PC-9 (cell line): ENCODE measurements around the gene TNFSF13B. TPM values are rescaled to one million over a fixed set of nuclear protein-coding genes. Genes with fewer than 3 reads are reported as not detected.

Source experiments
- BruUV-seq: library from RNA; stranded (reverse); fragments of 400-500 nt; replicated peaks from 2 replicates; lab custom pipeline; 2021; lab: Mats Ljungman, UMichigan
- CTCF ChIA-PET: fragments of 300-600 bp; sonication (Branson Sonifier 250); formaldehyde crosslinking; loops from one replicate; lab custom pipeline; 2022; ENCODE audit warnings: antibody characterized with exemption; lab: Charles Lee
- POLR2A ChIA-PET: fragments of 300-600 bp; sonication (Branson Sonifier 250); formaldehyde crosslinking; loops from one replicate; lab custom pipeline; 2022; ENCODE audit warnings: antibody characterized with exemption; ENCODE audit not compliant: unreplicated experiment; lab: Charles Lee
- DNase-seq, 2 experiments: peaks; one replicate each; pipeline versions ENCODE4 v3.0.0 to v3.0.0-alpha.2; 2015 to 2022; ENCODE audit warnings: mixed read lengths in 1 of 2
- H2AFZ ChIP-seq: fragments of 200-600 bp; sonication (generic); 2 replicates; pipeline ENCODE4 v1.8.1; 2017; ENCODE audit warnings: antibody characterized with exemption
- H3F3A ChIP-seq: fragments of 200-600 bp; sonication (generic); 2 replicates; pipeline ENCODE4 v1.8.1; 2017; ENCODE audit warnings: antibody characterized with exemption, mild to moderate bottlenecking, low read depth; ENCODE audit not compliant: insufficient read depth
- H3K27ac ChIP-seq: fragments of 200-600 bp; sonication (generic); 2 replicates; pipeline ENCODE4 v1.6.1; 2016; ENCODE audit warnings: mixed run types
- H3K27me3 ChIP-seq: fragments of 200-600 bp; sonication (generic); 2 replicates; pipeline ENCODE4 v1.6.1; 2016; ENCODE audit warnings: low read depth, mixed run types; ENCODE audit not compliant: insufficient read depth
- H3K36me3 ChIP-seq: fragments of 200-600 bp; sonication (generic); 2 replicates; pipeline ENCODE4 v1.6.1; 2016; ENCODE audit warnings: low read depth, mixed run types
- H3K4me1 ChIP-seq: fragments of 200-600 bp; sonication (generic); replicated peaks from 2 replicates; pipeline ENCODE4 v1.6.1; 2016; ENCODE audit warnings: mixed run types; ENCODE audit not compliant: insufficient read depth
- H3K4me2 ChIP-seq: fragments of 200-600 bp; sonication (generic); 2 replicates; pipeline ENCODE4 v1.6.1; 2017; ENCODE audit warnings: mixed run types
- H3K4me3 ChIP-seq: fragments of 200-600 bp; sonication (generic); 2 replicates; pipeline ENCODE4 v1.6.1; 2016; ENCODE audit warnings: mixed run types
- H3K79me2 ChIP-seq: fragments of 200-600 bp; sonication (generic); 2 replicates; pipeline ENCODE4 v1.6.1; 2017; ENCODE audit warnings: low read depth, mixed run types
- H3K9me2 ChIP-seq: fragments of 200-600 bp; sonication (generic); 2 replicates; pipeline ENCODE4 v1.8.1; 2017; ENCODE audit warnings: mild to moderate bottlenecking; ENCODE audit not compliant: insufficient read depth
- H3K9me3 ChIP-seq: fragments of 200-600 bp; sonication (generic); 2 replicates; pipeline ENCODE4 v1.8.1; 2016; ENCODE audit warnings: low read depth; ENCODE audit not compliant: insufficient read depth
- H4K20me1 ChIP-seq: fragments of 200-600 bp; sonication (generic); 2 replicates; pipeline ENCODE4 v1.8.1; 2017; ENCODE audit not compliant: insufficient read depth
- CTCF ChIP-seq: fragments of 200-600 bp; sonication (generic); conservative IDR thresholded peaks from 2 replicates; pipeline ENCODE4 v1.6.1; 2017; ENCODE audit warnings: mixed run types, antibody characterized with exemption, mild to moderate bottlenecking, moderate library complexity
- EZH2 ChIP-seq: fragments of 200-600 bp; sonication (generic); IDR thresholded peaks from 2 replicates; pipeline ENCODE4 v1.8.0; 2017; ENCODE audit warnings: antibody characterized with exemption, low read depth
- intact Hi-C: fragments of 100-400 bp; cut with micrococcal nuclease; formaldehyde crosslinking; loops from one replicate; pipeline ENCODE4 v1.10.0; 2022; ENCODE audit not compliant: unreplicated experiment
- total RNA-seq: library from RNA; stranded (reverse); gene quantifications from 2 replicates; pipeline ENCODE4 v1.2.3, GENCODE V29; 2021

TNFSF13B gene
- total RNA-seq, 1 experiment from 2014 or later, result 2.0 TPM

- Histone ChIP-seq H3F3A (no peaks in the 10 kb centered on the region), H3K4me1 (no peaks in the 10 kb centered on the region), H3K27me3 (peaks cover 82% of the 10 kb centered on the region), H3K27ac (no peak overlapping the region), H3K4me2 (no peak overlapping the region), H3K4me3 (no peak overlapping the region), H2AFZ (no peak overlapping the region), H3K36me3 (no peaks in the 10 kb centered on the region), H3K9me3 (no peaks in the 10 kb centered on the region), H4K20me1 (no peaks in the 10 kb centered on the region), H3K9me2 (no peaks in the 10 kb centered on the region), H3K79me2 (no peaks in the 10 kb centered on the region)
- no peak for DNase-seq
- intact Hi-C loops, result no loop called here
- ChIA-PET CTCF (interaction anchor here (0.6 to 0.7 kb wide), 3 partner anchors 51 to 170 kb away, joined by 3 to 6 read pairs (median 3); no protein-coding TSS in a partner anchor), POLR2A (interaction anchor here (0.7 kb wide), 1 partner anchor 518 kb away, joined by 4 read pairs; no protein-coding TSS in a partner anchor)
- TF ChIP-seq CTCF, result peak; percentile 70
- no peak for TF ChIP-seq EZH2
- no TSS peak for BruUV-seq
Observed at GRCh38 chr13:108342369-108343289, 73.1 kb downstream of the TNFSF13B start.

- Histone ChIP-seq H3K9me3 (no peaks in the 10 kb centered on the region), H3K4me2 (no peak overlapping the region), H3F3A (no peaks in the 10 kb centered on the region), H3K79me2 (no peaks in the 10 kb centered on the region), H3K36me3 (no peaks in the 10 kb centered on the region), H3K27ac (no peak overlapping the region), H3K4me3 (no peak overlapping the region), H4K20me1 (no peaks in the 10 kb centered on the region), H3K4me1 (no peaks in the 10 kb centered on the region), H3K27me3 (peaks cover 82% of the 10 kb centered on the region), H2AFZ (no peak overlapping the region), H3K9me2 (no peaks in the 10 kb centered on the region)
- BruUV-seq, result no TSS peak
- ChIA-PET CTCF (no interaction called here), POLR2A (no interaction called here)
- intact Hi-C loops, result no loop called here
- no peak for DNase-seq
- no peak for TF ChIP-seq CTCF
- TF ChIP-seq EZH2, result no peak
Observed at GRCh38 chr13:108345016-108345415, 75.5 kb downstream of the TNFSF13B start.

GRCh38 chr13:108346376-108346775 lies 76.9 kb downstream of the TNFSF13B start:
- no peaks in the 10 kb centered on the region for H4K20me1 ChIP-seq
- no TSS peak for BruUV-seq
- no peaks in the 10 kb centered on the region for H3F3A ChIP-seq
- H3K27ac ChIP-seq, result no peak overlapping the region
- H2AFZ ChIP-seq, result no peak overlapping the region; the same call in 1 of the 2 replicates
- H3K9me3 ChIP-seq, result no peaks in the 10 kb centered on the region
- ChIA-PET POLR2A (no interaction called here), CTCF (interaction anchor here (0.6 kb wide), 1 partner anchor 719 kb away, joined by 6 read pairs; no protein-coding TSS in a partner anchor)
- H3K4me2 ChIP-seq, result no peak overlapping the region
- no peak overlapping the region for H3K4me3 ChIP-seq
- no peak for DNase-seq
- H3K4me1 ChIP-seq, result no peaks in the 10 kb centered on the region
- no peaks in the 10 kb centered on the region for H3K79me2 ChIP-seq
- H3K9me2 ChIP-seq, result no peaks in the 10 kb centered on the region
- TF ChIP-seq EZH2 (no peak), CTCF (no peak)
- H3K36me3 ChIP-seq, result no peaks in the 10 kb centered on the region
- peaks cover 88% of the 10 kb centered on the region for H3K27me3 ChIP-seq
- intact Hi-C loops, result no loop called here
